Activated gamma-delta T cell treated with Interleukin-2 at 50 U/mL for 16 hours (primary cell): ENCODE measurements around the gene ENPP5.
A peak's percentile ranks its signal among the peaks of the same experiment; 100 is the strongest.
"Not testable (repeated sequence)": the region's sequence is repeated elsewhere in the genome, so short reads cannot be mapped to it uniquely, and the experiment has no call there.

Source experiments
- DNase-seq: peaks from one replicate; pipeline ENCODE4 v3.0.0-alpha.2; 2020

ENPP5 gene

GRCh38 chr6:46174904-46175303 lies 4.1 kb upstream of the ENPP5 start:
- DNase-seq: peak; percentile 5

DNA sequence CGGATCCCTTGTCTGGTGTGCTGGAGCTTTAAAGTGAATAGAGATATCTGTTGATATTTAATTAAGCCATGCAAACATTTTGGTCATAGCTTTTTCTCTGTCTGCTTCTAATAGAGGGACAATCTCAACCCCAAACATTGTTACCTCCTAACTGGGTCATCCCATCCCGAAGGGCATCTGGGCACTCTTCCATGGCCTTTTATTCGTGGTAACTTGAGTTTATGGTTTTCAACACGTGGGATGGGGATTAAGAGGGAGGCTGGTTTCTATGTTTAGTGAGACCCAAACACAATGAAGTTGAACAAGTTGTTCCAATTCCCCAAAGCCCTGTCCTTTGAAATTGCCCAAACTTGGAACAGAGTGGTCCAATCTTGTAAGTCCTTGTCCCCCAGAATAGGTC lies 1.4 kb upstream of the ENPP5 start:
- no peak for DNase-seq

GRCh38 chr6:46160102-46160501 lies 10.7 kb downstream of the ENPP5 start:
- DNase-seq: no peak

GRCh38 chr6:46159229-46159628 lies 11.6 kb downstream of the ENPP5 start:
- DNase-seq: no peak

DNA sequence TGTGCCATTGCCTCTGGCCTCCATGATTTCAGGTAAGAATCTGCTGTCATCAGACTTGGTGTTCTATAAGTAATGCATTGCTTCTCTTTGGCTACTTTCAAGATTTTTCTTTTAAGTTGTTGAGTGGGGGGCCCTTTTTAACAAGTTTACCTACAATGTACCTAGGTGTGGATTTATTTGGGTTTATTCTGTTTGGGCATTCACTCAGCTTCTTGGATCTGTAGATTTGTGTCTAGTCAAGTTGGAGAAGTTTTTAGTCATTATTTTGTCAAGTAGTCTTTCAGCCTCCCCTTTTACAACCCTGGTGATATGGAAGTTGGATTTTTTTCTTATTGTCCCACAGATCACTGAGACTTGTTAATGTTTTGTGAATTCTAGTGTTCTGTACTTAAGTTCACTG lies 14.1 kb downstream of the ENPP5 start:
- DNase-seq: no peak

DNA sequence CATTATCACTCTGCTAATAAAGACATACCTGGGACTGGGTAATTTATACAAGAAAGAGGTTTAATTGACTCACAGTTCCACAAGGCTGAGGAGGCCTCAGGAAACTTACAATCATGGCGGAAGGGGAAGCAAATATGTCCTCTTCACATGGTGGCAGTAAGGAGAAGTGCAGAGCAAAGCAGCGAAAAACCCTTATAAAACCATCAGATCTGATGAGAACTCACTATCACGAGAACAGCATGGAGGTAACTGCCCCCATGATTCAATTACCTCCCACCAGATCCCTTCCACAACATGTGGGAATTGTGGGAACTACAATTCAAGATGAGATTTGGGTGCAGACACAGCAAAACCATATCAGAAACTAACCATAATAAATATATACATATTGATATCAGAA lies 21.7 kb downstream of the ENPP5 start:
- DNase-seq: not testable (repeated sequence)

DNA sequence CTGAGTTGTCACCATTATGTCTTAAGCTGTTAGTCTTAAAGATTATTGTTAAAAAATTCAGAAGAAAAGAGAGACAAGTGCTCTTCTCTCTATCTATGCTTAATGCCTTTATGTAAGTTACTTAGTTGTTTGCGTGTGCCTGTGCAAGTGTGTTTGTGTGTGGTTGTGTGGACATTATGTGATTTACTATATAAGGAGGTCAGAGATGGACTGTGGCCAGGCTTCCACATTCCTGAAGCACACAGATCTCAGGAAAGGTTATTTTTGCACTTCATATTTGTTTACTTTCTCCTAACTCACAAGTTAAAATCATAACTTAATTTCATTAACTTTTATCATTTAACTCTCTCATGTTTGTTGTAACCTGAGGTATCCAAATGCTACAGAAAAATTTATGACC lies 26.5 kb downstream of the ENPP5 start:
- DNase-seq: no peak

- no peak for DNase-seq
These were observed 32.5 kb downstream of the ENPP5 start for GRCh38 chr6:46138281-46138680.

DNA sequence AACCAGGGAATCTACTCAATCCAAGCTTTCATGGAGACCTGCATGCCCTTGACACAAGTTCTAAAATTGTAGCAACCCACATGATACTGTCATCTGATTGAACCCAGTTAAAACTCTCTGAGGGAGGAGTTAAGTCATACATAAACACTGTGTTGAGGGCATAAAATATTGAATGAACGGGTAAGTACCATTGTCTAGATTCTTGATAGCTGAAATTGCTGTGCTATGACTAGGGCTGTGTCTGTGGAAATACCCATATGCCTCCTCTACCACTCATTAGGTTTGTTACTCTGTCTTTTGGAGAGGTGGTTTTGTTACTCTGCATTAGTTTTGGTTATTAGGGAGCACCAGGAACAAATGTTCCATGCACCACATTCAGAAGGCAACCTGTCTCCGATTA lies 33.4 kb downstream of the ENPP5 start:
- DNase-seq: no peak

GRCh38 chr6:46136831-46137230 lies 33.9 kb downstream of the ENPP5 start:
- no peak for DNase-seq

- DNase-seq: no peak
These were observed 35.6 kb downstream of the ENPP5 start for GRCh38 chr6:46135176-46135575.

- no peak for DNase-seq
These were observed 36.6 kb downstream of the ENPP5 start for GRCh38 chr6:46134216-46134615.

DNA sequence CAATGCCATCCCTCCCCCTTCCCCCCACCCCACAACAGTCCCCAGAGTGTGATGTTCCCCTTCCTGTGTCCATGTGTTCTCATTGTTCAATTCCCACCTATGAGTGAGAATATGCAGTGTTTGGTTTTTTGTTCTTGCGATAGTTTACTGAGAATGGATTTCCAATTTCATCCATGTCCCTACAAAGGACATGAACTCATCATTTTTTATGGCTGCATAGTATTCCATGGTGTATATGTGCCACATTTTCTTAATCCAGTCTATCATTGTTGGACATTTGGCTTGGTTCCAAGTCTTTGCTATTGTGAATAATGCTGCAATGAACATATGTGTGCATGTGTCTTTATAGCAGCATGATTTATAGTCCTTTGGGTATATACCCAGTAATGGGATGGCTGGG lies 39.5 kb downstream of the ENPP5 start:
- DNase-seq: not testable (repeated sequence)

DNA sequence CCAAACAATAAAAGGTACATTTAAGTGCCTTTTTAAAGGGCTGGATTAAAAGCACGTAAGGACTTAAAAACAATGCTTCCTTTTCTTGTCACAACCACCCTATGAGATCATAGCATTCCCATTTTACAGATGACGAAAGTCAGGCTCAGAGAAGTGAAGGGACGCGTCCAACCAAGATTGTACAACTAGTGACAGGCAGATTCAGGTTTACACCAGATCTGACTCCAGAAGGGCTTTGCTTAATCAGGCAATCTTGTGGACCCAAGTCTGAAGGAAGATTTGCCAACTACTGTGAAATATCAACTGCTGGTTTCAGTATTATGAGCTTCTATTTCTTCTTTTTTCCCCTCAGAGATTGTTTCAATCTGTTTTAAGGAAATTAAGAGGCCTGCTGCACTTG lies 40.1 kb downstream of the ENPP5 start:
- no peak for DNase-seq

DNA sequence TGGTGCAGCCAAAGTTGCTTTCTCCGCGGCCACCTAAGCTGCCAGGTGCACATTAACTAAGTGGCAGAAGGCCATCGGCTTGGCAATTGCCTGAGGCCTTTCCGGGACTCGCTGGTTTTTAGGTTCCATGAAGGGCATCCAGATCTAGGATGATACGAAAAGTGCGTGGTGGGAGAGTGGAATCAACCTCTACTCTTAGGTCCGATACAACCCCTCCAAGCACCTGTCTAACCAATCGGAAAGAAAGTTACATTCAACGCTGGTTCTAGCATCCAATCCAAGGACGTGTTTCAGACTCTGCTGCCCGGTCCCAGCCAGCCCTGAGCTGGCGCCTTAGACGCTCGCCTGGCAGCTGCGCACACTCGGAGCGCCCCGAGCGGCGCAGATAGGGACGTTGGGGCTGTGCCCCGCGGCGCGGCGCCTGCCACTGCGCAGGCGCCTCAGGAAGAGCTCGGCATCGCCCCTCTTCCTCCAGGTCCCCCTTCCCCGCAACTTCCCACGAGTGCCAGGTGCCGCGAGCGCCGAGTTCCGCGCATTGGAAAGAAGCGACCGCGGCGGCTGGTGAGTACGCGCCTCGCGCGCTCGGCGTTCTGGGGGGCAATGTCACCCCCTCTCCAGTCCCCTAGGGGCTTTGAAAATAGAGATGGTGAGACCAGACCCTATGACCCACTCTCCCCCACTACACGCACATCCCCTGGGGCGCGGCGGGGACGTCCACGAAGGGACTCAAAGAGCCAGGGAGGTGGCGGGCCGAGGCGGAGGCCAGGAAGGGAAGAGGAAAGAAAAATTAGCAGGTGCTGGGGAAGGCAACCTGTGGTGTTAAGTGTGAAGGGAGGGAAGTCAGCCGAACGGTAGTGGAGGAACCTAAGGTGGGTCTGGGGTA lies 40.9 kb downstream of the ENPP5 start, which contains the start of gene ENPP4:
ENPP4 (plus strand) TSS at position 361 of the 883 bp plus-strand sequence. CDS start 9,595 bp downstream, outside the sequence.
- peak; percentile 86 for DNase-seq

DNA sequence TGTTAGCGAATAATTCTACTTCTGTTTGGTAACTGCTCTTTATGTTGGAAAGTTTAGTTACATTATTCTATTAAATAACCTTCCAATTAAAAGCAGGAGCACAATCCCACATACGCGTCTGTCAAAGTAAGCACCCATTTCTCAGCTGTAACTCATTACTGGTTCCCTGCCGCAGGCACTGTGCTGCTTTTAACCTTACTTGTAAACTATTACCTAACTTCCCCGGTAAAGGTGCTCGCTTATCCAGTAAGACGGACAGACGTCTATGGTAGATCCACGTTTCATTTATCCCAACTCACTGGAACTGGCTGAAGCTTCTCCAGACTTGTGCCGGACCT lies 41.5 kb downstream of the ENPP5 start:
- peak; percentile 6 for DNase-seq

DNA sequence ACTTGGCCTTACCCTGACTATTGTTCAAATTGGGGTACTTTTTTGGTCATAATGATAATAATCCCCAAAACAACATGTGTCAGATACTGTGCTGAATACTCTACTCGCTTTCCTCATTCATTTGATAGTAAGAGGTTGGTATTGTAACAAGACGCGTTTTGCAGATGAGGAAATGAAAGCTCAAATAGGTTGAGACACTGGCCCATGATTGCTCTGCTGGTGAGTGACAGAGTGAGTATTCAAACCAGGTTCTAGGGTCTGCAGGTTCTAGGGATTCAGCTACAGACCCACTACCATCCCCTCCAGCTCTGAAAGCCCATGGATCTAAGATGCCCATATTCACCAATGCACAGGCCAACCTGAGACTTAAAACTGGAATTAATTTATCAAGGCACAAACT lies 42.3 kb downstream of the ENPP5 start:
- DNase-seq: no peak

DNA sequence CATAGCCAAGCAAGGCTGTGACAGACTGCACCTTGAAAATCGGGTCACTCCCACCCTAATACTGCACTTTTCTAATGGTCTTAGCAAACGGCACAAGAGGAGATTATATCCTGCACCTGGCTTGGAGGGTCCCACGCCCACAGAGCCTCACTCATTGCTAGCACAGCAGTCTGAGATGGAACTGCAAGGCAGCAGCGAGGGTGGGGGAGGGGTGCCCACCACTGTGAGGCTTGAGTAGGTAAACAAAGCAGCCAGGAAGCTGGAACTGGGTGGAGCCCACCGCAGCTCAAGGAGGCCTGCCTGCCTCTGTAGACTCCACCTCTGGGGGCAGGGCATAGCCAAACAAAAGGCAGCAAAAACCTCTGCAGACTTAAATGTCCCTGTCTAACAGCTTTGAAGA lies 51.1 kb downstream of the ENPP5 start:
- DNase-seq: peak; percentile 16

DNA sequence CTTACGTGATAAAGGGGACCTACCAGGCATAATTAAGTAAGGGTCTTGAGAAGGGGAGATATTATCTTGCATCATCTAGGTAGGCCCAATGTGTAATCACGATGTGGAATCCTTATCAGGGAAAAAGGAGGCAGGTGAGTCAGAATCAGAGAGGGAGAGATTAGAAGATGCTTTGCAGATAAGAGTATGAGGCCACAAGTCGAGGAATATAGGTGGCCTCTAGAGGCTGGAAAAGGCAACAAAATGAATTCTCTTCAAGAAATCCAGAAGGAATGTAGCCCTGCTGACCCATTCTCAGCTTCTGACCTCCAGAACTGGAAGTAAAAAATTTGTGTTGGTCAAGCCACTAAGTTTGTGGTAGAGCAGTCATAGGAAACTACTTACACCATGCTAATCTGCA lies 51.9 kb downstream of the ENPP5 start:
- DNase-seq: no peak

DNA sequence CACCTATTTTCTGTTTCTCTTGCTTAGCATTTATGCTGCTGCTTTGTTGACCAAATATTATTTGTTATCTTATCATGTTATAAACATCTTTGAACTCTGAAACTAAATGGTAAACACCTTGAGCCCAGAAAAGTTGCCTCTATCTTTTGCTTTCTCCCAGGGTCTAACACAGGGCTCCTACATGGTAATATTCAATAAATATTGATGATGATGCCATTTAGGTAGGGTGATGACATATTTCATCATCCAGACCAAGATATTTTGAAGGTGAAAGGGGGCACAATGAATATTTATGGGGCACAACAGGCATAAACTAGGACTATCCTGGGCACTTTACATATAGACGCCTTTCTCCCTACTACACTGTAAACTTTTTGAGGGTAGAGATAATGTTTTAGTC lies 52.6 kb downstream of the ENPP5 start:
- DNase-seq: no peak

DNA sequence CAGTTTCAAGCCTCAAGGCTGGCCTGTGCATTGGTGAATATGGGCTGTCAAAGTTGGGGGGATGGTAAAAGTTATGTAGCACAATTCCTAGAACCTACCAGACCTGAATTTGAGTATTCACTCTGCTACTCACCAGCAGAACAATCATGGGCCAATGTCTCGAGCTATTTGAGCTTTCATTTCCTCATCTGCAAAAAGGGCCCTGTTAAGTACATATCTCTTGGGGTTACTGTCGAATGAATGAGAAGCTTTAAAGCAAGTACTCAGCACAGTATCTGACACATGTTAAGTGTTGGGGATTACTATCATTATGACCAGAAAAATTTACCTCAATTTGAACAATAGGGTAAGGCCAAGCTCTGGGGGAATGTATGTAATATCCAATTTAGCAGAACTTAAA lies 54.5 kb downstream of the ENPP5 start:
- DNase-seq: no peak

- DNase-seq: no peak
These were observed 55.1 kb downstream of the ENPP5 start for GRCh38 chr6:46115634-46116033.

DNA sequence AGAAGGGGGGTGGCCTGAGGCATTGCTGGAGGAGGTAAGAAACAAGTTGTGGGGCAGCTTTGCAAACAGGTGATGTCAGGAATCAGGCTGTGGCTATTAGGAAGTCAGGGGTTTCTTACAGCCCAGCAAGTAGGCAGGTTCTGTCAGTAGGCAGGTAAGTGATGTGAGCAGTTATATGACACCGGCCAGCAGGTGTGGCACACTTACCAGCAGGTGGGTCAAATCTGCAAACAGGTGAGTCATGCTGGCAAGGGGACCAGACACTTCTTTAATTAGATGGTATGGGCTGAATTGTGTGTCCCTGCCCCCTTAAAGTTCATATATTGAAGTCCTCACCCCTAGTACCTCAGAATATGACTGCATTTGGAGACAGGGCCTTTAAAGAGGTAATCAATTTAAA lies 57.4 kb downstream of the ENPP5 start:
- no peak for DNase-seq
